ENCODE results near the gene ELMO1. TPM values are rescaled to one million over a fixed set of nuclear protein-coding genes. Genes with fewer than 3 reads are reported as not detected.

ELMO1 gene
- polyA plus RNA-seq, 2 of the 4 experiments (the other 2 are of a cell fraction) = 2.3 to 6.1 TPM

DNA sequence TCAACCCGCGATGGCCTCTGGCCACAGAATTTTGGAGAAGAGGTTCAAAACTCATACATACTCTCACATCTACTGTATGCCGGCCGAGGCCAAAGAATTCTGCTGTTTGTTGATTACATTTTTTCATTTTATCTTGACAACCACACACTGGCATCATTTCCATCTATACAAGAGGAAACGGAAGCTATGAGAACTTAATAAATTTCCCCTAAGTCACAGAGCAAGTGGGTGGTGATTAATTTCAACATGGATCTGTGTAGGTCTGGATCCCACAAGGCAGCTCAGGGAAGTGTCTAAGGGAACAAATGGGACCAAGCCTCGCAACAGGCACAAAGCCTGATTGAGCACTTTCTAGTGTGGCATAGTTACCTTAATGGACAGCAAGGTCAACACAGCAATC is 18.0 kb downstream of the ELMO1 start (continued):
- TF ChIP-seq CBX2 (IDR thresholded peaks at IDR 0.05; ENCODE audit: borderline replicate concordance, low read depth) (no peak), RNF2 (IDR thresholded peaks at IDR 0.05; ENCODE audit: borderline replicate concordance, low read depth) (no peak)

DNA sequence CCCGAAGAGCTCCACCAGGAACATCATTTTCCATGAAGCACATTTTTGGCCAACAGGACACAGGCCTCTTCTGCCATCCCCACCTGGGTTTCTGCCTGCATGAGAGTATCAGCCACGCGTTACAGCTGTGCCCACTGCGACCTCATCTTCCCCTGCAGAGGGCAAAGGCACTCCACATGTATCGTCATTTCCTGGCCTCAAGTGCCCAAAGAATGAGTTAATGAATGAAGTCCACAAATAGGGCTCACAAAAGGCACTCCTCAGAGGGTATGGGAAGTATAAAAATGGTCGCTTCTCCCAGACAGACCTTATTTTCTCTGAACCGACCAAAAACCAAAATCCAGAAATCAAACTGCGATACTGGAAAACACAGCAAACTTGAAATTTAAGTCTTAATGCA is 18.5 kb downstream of the ELMO1 start:
- ChIA-PET CTCF (interaction anchor here (1.2 kb wide), 1 partner anchor 196 kb away, joined by 3 read pairs; no protein-coding TSS in a partner anchor), POLR2A (no interaction called here)
- DNase-seq (ENCODE audit: low read depth in 1 of 2, low spot score in 1 of 2) = no peak
- H3K4me2 ChIP-seq = no peak overlapping the region
- H3K9me3 ChIP-seq = no peaks in the 10 kb centered on the region
- WGBS (ENCODE audit: missing lambda C conversion rate) = 80% methylated on average over 8 of the region's 8 CpGs
- no peak overlapping the region for H3K27ac ChIP-seq
- H3K4me3 ChIP-seq = no peak overlapping the region
- FAIRE-seq = no peak
- no peak for ATAC-seq
- peaks cover 20% of the 10 kb centered on the region; the same call in 2 of the 3 replicates for H3K4me1 ChIP-seq
- no peak for TF ChIP-seq ESRRA (IDR thresholded peaks at IDR 0.05; ENCODE audit: borderline replicate concordance, low read length)
- TF ChIP-seq ZNF302 (CRISPR knock-in tag; IDR thresholded peaks at IDR 0.05) = no peak
- no peak for TF ChIP-seq RCOR1 (IDR thresholded peaks at IDR 0.05; ENCODE audit: low read depth, low read length)
- TF ChIP-seq FOSB (CRISPR knock-in tag; IDR thresholded peaks at IDR 0.05) = no peak
- TF ChIP-seq MAZ (IDR thresholded peaks at IDR 0.05; ENCODE audit: borderline replicate concordance, low read depth, low read length) = no peak
- TF ChIP-seq EP300 (IDR thresholded peaks at IDR 0.05) = no peak
- no peak for TF ChIP-seq HEYL (CRISPR knock-in tag; IDR thresholded peaks at IDR 0.05)
- TF ChIP-seq KDM1A (IDR thresholded peaks at IDR 0.05; ENCODE audit: low read depth) = no peak
- TF ChIP-seq HOXA7 (CRISPR knock-in tag; IDR thresholded peaks at IDR 0.05) = no peak
- TF ChIP-seq SREBF2 (IDR thresholded peaks at IDR 0.05) = no peak
- TF ChIP-seq CBX2 (IDR thresholded peaks at IDR 0.05; ENCODE audit: borderline replicate concordance, low read depth) = no peak
- no peak for TF ChIP-seq RARB (CRISPR knock-in tag; IDR thresholded peaks at IDR 0.05)
- no peak for TF ChIP-seq POLR2A (IDR thresholded peaks at IDR 0.05; ENCODE audit: low read length)
- no peak for TF ChIP-seq MAFK (IDR thresholded peaks at IDR 0.05; ENCODE audit: partially characterized antibody)
- TF ChIP-seq CHD2 (IDR thresholded peaks at IDR 0.05; ENCODE audit: low read length, partially characterized antibody) = no peak
- TF ChIP-seq, protein P1, sequence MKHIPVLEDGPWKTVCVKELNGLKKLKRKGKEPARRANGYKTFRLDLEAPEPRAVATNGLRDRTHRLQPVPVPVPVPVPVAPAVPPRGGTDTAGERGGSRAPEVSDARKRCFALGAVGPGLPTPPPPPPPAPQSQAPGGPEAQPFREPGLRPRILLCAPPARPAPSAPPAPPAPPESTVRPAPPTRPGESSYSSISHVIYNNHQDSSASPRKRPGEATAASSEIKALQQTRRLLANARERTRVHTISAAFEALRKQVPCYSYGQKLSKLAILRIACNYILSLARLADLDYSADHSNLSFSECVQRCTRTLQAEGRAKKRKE (CRISPR knock-in tag; IDR thresholded peaks at IDR 0.05; ENCODE audit: low read depth) = no peak

DNA sequence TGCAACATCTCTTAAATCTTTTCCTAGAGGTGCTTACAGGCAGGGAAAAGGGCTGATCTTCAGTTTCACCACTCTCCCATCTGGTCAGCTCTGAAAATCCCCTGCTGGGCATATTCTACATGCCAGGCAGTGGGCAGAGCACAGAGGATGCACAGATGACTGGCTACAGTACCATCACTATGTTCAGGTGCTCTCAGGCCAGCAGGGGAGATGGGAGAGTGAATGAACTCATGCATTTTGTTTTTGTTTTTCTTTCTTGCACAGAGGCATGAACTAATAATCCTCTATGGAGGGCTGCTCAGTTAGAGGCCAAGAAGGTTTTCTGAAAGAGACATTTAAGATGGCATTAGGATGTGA is 19.3 kb downstream of the ELMO1 start:
- Histone ChIP-seq H3K9me3 (no peaks in the 10 kb centered on the region), H3K4me3 (no peak overlapping the region), H3K4me2 (no peak overlapping the region), H3K27ac (no peak overlapping the region), H3K4me1 (peaks cover 20% of the 10 kb centered on the region; the same call in 2 of the 3 replicates)
- POLR2A ChIA-PET = no interaction called here
- ATAC-seq (no peak), DNase-seq (ENCODE audit: low read depth in 1 of 2, low spot score in 1 of 2) (no peak), FAIRE-seq (no peak)
- no peak for TF ChIP-seq PHF8 (IDR thresholded peaks at IDR 0.05; ENCODE audit: borderline replicate concordance, low read depth)
- no peak for TF ChIP-seq BCL3 (IDR thresholded peaks at IDR 0.05)
- TF ChIP-seq BHLHE40 (IDR thresholded peaks at IDR 0.05; ENCODE audit: low read depth, low read length) = no peak
- TF ChIP-seq MYC (IDR thresholded peaks at IDR 0.05; ENCODE audit: borderline replicate concordance, low read length) = no peak
- no peak for TF ChIP-seq NPAS2 (CRISPR knock-in tag; IDR thresholded peaks at IDR 0.05; ENCODE audit: borderline replicate concordance)
- TF ChIP-seq HDAC2 (IDR thresholded peaks at IDR 0.05) = no peak
- no peak for TF ChIP-seq TFCP2L1 (CRISPR knock-in tag; IDR thresholded peaks at IDR 0.05)
- TF ChIP-seq RAD21 (conservative IDR thresholded peaks at IDR 0.05 in 1 of 2, IDR thresholded peaks at IDR 0.05 in 1 of 2) = no peak
- no peak for TF ChIP-seq CEBPB (IDR thresholded peaks at IDR 0.05)
- no peak for TF ChIP-seq CTCF (IDR thresholded peaks at IDR 0.05)
- no peak for TF ChIP-seq RARB (CRISPR knock-in tag; IDR thresholded peaks at IDR 0.05)
- CTCF ChIA-PET = no interaction called here

All from A549 (cell line).